HUES64 (cell line): Measurements from ENCODE around the gene ATP2B2.

Experiments
- H3K27ac ChIP-seq: 2 replicates; pipeline ENCODE4 v1.7.0; 2013; ENCODE audit warnings: low read depth, low read length, inconsistent platforms
- H3K27me3 ChIP-seq: 2 replicates; pipeline ENCODE4 v1.6.1; 2013; ENCODE audit warnings: mild to moderate bottlenecking, low read length; ENCODE audit not compliant: insufficient read depth
- H3K36me3 ChIP-seq: 2 replicates; pipeline ENCODE4 v1.6.1; 2013; ENCODE audit warnings: mild to moderate bottlenecking, low read length; ENCODE audit not compliant: insufficient read depth
- H3K4me1 ChIP-seq: 2 replicates; pipeline ENCODE4 v1.6.1; 2013; ENCODE audit warnings: mild to moderate bottlenecking, low read length, moderate library complexity; ENCODE audit not compliant: insufficient read depth
- H3K4me3 ChIP-seq: 2 replicates; pipeline ENCODE4 v1.5.1; 2013; ENCODE audit warnings: mild to moderate bottlenecking, low read length, moderate library complexity
- H3K9ac ChIP-seq: 2 replicates; pipeline ENCODE4 v1.6.1; 2013; ENCODE audit warnings: mild to moderate bottlenecking, low read depth, low read length
- H3K9me3 ChIP-seq: 2 replicates; pipeline ENCODE4 v1.6.1; 2013; ENCODE audit warnings: low read depth, low read length; ENCODE audit not compliant: insufficient read depth
- WGBS: fragments of 150-250, 120-280 bp; methylation state at CpG from one replicate; pipeline ENCODE4 v1.1.7; 2013; ENCODE audit warnings: missing lambda C conversion rate; 5-methylcytosine and 5-hydroxymethylcytosine counted together

ATP2B2 gene

GRCh38 chr3:10392244-10392643 is 113.1 kb downstream of the ATP2B2 start:
- H3K4me1 ChIP-seq, result peaks cover 11% of the 10 kb centered on the region; the same call in 1 of the 2 replicates
- no peaks in the 10 kb centered on the region for H3K36me3 ChIP-seq
- 84% methylated on average over 4 of the region's 4 CpGs for WGBS
- no peak overlapping the region for H3K9ac ChIP-seq
- H3K4me3 ChIP-seq, result no peak overlapping the region
- no peaks in the 10 kb centered on the region for H3K27me3 ChIP-seq
- H3K9me3 ChIP-seq, result peaks cover 20% of the 10 kb centered on the region
- H3K27ac ChIP-seq, result no peak overlapping the region

GRCh38 chr3:10391391-10391790 is 114.0 kb downstream of the ATP2B2 start:
- H3K9me3 ChIP-seq, result peaks cover 26% of the 10 kb centered on the region
- H3K36me3 ChIP-seq, result no peaks in the 10 kb centered on the region
- no peak overlapping the region for H3K9ac ChIP-seq
- no peak overlapping the region for H3K27ac ChIP-seq
- H3K4me1 ChIP-seq, result peaks cover 11% of the 10 kb centered on the region; the same call in 1 of the 2 replicates
- no peaks in the 10 kb centered on the region for H3K27me3 ChIP-seq
- 85% methylated on average over 9 of the region's 9 CpGs for WGBS
- H3K4me3 ChIP-seq, result no peak overlapping the region

GRCh38 chr3:10390641-10391373 is 114.6 kb downstream of the ATP2B2 start:
- Histone ChIP-seq H3K27me3 (no peaks in the 10 kb centered on the region), H3K36me3 (no peaks in the 10 kb centered on the region), H3K4me1 (peaks cover 10% of the 10 kb centered on the region; the same call in 1 of the 2 replicates), H3K27ac (no peak overlapping the region), H3K9me3 (peaks cover 30% of the 10 kb centered on the region), H3K9ac (no peak overlapping the region), H3K4me3 (no peak overlapping the region)
- WGBS, result 92% methylated on average over 7 of the region's 7 CpGs

- Histone ChIP-seq H3K4me1 (0 out of 2 replicates have a peak, but pooled peaks cover 2% of the 10 kb centered on the region), H3K4me3 (no peak overlapping the region), H3K27ac (no peak overlapping the region), H3K36me3 (no peaks in the 10 kb centered on the region), H3K27me3 (no peaks in the 10 kb centered on the region), H3K9me3 (peaks cover 30% of the 10 kb centered on the region), H3K9ac (no peak overlapping the region)
- WGBS, result 92% methylated on average over 2 of the region's 2 CpGs
These were observed 115.4 kb downstream of the ATP2B2 start for GRCh38 chr3:10389995-10390394.

- peaks cover 30% of the 10 kb centered on the region for H3K9me3 ChIP-seq
- H3K36me3 ChIP-seq, result no peaks in the 10 kb centered on the region
- no peaks in the 10 kb centered on the region for H3K27me3 ChIP-seq
- 85% methylated on average over 1 of the region's 1 CpG for WGBS
- H3K4me3 ChIP-seq, result no peak overlapping the region
- no peak overlapping the region for H3K27ac ChIP-seq
- no peaks in the 10 kb centered on the region for H3K4me1 ChIP-seq
- no peak overlapping the region for H3K9ac ChIP-seq
These were observed 116.0 kb downstream of the ATP2B2 start for GRCh38 chr3:10389339-10389738.

- H3K9ac ChIP-seq, result no peak overlapping the region
- no peaks in the 10 kb centered on the region for H3K4me1 ChIP-seq
- 86% methylated on average over 6 of the region's 6 CpGs for WGBS
- no peaks in the 10 kb centered on the region for H3K27me3 ChIP-seq
- no peak overlapping the region for H3K27ac ChIP-seq
- no peak overlapping the region for H3K4me3 ChIP-seq
- peaks cover 30% of the 10 kb centered on the region for H3K9me3 ChIP-seq
- H3K36me3 ChIP-seq, result no peaks in the 10 kb centered on the region
These were observed 117.3 kb downstream of the ATP2B2 start for GRCh38 chr3:10387881-10388609.

- no peaks in the 10 kb centered on the region for H3K27me3 ChIP-seq
- H3K4me3 ChIP-seq, result no peak overlapping the region
- WGBS, result 93% methylated on average over 1 of the region's 1 CpG
- no peak overlapping the region for H3K9ac ChIP-seq
- H3K36me3 ChIP-seq, result no peaks in the 10 kb centered on the region
- H3K4me1 ChIP-seq, result no peaks in the 10 kb centered on the region
- peaks cover 30% of the 10 kb centered on the region for H3K9me3 ChIP-seq
- H3K27ac ChIP-seq, result no peak overlapping the region
These were observed 119.3 kb downstream of the ATP2B2 start for GRCh38 chr3:10386121-10386520.

GRCh38 chr3:10384541-10385360 is 120.6 kb downstream of the ATP2B2 start:
- Histone ChIP-seq H3K4me3 (no peak overlapping the region), H3K27ac (no peak overlapping the region), H3K9me3 (peaks cover 30% of the 10 kb centered on the region), H3K9ac (no peak overlapping the region), H3K4me1 (no peaks in the 10 kb centered on the region), H3K36me3 (no peaks in the 10 kb centered on the region), H3K27me3 (no peaks in the 10 kb centered on the region)
- 92% methylated on average over 23 of the region's 23 CpGs for WGBS

- H3K4me1 ChIP-seq, result no peaks in the 10 kb centered on the region
- 90% methylated on average over 4 of the region's 4 CpGs for WGBS
These were observed 121.5 kb downstream of the ATP2B2 start for GRCh38 chr3:10383850-10384248.

GRCh38 chr3:10382892-10383849 is 122.2 kb downstream of the ATP2B2 start:
- Histone ChIP-seq H3K9me3 (peaks cover 17% of the 10 kb centered on the region), H3K4me3 (no peak overlapping the region), H3K9ac (no peak overlapping the region), H3K27me3 (no peaks in the 10 kb centered on the region), H3K27ac (no peak overlapping the region), H3K4me1 (no peaks in the 10 kb centered on the region), H3K36me3 (no peaks in the 10 kb centered on the region)
- 88% methylated on average over 3 of the region's 4 CpGs for WGBS

More at GRCh38 chr3:10383850-10384248, 121.5 kb downstream of the ATP2B2 start:
- Histone ChIP-seq H3K27me3 (no peaks in the 10 kb centered on the region), H3K9ac (no peak overlapping the region), H3K36me3 (no peaks in the 10 kb centered on the region), H3K27ac (no peak overlapping the region), H3K4me3 (no peak overlapping the region), H3K9me3 (peaks cover 24% of the 10 kb centered on the region)
